GM21619 (cell line): ENCODE data around the gene ARHGAP12.
A peak's percentile ranks its signal among the peaks of the same experiment; 100 is the strongest.
"Not testable (repeated sequence)": the region's sequence is repeated elsewhere in the genome, so short reads cannot be mapped to it uniquely, and the experiment has no call there.

Experiments used
- ATAC-seq: cut with Tn5 transposase; IDR thresholded peaks from one replicate; pipeline ENCODE4 v1.9.1; 2021; ENCODE audit not compliant: unreplicated experiment

The ARHGAP12 gene, protein sequence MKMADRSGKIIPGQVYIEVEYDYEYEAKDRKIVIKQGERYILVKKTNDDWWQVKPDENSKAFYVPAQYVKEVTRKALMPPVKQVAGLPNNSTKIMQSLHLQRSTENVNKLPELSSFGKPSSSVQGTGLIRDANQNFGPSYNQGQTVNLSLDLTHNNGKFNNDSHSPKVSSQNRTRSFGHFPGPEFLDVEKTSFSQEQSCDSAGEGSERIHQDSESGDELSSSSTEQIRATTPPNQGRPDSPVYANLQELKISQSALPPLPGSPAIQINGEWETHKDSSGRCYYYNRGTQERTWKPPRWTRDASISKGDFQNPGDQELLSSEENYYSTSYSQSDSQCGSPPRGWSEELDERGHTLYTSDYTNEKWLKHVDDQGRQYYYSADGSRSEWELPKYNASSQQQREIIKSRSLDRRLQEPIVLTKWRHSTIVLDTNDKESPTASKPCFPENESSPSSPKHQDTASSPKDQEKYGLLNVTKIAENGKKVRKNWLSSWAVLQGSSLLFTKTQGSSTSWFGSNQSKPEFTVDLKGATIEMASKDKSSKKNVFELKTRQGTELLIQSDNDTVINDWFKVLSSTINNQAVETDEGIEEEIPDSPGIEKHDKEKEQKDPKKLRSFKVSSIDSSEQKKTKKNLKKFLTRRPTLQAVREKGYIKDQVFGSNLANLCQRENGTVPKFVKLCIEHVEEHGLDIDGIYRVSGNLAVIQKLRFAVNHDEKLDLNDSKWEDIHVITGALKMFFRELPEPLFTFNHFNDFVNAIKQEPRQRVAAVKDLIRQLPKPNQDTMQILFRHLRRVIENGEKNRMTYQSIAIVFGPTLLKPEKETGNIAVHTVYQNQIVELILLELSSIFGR

DNA sequence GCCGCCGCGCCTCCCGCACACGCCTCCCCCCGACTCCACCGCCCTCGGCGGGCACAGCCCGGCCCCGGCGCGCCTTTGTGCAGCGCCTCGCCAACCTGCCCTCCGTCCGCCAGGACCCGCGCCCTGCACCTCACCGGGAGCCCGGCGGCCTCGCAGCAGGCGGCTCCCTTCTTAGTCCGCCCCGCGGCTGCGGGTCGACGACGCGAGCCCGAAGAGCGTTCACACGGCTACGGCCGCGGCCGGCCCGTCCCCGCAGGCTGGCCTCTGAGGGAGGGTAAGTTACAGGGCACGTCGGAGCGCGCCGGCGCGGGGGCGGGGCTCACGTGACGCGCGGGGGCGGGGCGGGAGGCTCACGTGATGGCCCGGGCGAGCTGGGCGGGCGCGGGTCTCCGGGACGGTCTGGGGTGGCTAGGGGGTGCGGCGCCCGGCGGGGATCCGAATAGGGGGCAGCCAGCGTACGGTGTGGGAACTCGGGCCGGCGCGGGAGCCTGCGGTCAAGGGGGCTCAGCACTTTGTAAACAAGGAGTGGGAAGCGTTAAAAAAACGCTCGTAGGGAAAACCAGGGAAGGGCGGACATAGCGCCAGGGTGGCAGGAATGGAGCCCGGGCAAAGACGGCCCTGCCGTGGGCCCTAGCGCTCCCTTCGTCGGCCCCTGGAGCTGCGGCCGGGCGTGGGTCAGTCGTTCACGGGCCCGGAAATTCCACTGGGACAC, at the start of gene ARHGAP12:
Gene ARHGAP12, minus strand, starts transcription at position 283 of the 712 bp plus-strand sequence. CDS start 19,976 bp downstream, outside the sequence.
- peak; percentile 64 for ATAC-seq

GRCh38 chr10:31978156-31978483, 49.5 kb upstream of the ARHGAP12 start:
- ATAC-seq, result no peak

- ATAC-seq, result no peak
Observed at GRCh38 chr10:31977440-31978155, 49.0 kb upstream of the ARHGAP12 start.

DNA sequence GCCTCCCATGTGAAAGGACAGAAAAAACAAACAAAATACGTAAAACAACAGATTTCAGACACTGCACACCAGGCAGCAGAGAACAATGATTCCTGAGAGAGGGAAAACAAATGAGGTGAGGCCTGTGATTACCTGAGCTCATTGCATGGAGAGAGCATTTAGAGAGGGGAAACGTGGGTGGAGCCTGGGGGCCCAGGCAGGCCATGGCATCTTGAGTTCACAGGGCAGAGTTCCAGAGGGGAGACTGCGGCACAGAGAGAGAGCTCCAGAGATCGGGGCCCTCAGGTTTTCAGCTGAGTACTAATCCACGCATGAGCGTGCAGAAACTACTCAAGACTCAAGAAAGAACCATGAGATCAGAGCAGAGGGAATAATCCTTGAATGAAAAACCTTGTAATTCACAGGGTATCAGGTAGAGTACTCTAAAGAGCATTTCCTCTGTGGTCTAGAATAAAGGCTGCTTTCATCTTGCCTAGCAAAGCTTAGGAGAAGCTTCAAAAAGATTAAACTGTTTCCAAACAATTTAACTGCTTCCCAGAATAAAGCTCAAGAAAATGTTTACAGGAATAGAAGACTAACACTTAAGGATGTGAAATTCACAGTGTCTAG, 46.6 kb upstream of the ARHGAP12 start:
- no peak for ATAC-seq

DNA sequence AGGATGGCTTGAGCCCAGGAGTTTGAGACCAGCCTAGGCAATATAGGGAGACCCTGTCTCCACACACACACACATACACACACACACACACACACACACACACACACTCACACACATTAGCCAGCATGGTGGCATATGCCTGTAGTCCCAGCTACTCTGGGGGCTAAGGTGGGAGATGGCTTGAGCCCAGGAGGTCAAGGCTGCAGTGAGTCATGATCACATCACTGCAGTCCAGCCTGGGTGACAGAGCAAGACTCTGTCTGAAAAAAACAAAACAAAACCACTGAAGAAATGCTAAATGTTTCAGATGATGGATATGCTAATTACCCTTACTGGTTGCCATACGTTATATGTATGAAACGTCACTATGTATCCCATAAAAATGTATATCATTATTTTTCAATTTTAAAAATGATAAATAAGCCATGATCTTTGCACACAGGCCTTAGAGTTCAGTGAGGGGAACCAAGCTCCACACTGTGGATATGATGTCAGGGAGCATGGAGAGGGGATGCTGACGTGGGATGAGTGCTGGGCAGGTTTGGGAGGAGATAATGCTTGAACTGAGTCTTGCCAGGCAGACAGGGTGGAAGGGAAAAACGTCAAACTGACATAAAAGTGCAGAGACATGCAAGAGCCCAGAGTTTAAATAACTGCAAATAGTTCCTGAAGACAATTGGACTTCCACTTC, 45.9 kb upstream of the ARHGAP12 start:
- no peak for ATAC-seq

DNA sequence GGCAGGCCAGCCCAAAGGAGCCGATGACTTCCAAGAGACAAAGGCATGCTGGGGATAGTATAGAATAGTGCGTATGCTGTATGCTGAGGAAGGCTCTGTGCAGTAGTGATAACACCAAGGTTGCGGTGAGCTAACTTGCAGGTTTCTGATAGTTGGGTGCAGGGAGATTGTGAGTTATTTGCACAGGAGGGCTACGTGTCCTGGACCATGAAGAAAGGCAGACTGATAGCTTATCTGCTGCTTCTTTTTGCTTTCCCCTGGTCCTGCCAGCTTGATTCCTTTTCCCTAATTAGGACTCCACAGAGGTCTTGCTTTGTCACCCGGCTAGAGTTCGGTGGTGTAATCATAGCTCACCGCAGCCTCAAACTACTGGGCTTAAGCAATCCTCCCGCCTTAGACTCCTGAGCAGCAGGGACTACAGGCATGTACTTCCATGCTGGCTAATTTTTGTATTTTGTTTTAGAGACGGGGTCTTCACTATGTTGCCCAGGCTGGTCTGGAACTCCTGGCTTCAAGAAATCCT, 43.9 kb upstream of the ARHGAP12 start:
- ATAC-seq, result no peak

DNA sequence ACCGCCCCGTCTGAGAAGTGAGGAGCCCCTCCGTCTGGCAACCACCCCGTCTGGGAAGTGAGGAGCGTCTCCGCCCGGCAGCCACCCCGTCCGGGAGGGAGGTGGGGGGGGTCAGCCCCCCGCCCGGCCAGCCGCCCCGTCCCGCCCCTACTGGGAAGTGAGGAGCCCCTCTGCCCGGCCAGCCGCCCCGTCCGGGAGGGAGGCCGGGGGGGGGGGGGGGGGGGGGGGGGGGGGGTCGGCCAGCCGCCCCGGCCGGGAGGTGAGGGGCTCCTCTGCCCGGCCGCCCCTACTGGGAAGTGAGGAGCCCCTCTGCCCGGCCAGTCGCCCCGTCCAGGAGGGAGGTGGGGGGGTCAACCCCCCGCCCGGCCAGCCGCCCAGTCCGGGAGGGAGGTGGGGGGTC, 41.2 kb upstream of the ARHGAP12 start:
- not testable (repeated sequence) for ATAC-seq

- ATAC-seq, result no peak
Observed at GRCh38 chr10:31963589-31963980, 35.0 kb upstream of the ARHGAP12 start.

DNA sequence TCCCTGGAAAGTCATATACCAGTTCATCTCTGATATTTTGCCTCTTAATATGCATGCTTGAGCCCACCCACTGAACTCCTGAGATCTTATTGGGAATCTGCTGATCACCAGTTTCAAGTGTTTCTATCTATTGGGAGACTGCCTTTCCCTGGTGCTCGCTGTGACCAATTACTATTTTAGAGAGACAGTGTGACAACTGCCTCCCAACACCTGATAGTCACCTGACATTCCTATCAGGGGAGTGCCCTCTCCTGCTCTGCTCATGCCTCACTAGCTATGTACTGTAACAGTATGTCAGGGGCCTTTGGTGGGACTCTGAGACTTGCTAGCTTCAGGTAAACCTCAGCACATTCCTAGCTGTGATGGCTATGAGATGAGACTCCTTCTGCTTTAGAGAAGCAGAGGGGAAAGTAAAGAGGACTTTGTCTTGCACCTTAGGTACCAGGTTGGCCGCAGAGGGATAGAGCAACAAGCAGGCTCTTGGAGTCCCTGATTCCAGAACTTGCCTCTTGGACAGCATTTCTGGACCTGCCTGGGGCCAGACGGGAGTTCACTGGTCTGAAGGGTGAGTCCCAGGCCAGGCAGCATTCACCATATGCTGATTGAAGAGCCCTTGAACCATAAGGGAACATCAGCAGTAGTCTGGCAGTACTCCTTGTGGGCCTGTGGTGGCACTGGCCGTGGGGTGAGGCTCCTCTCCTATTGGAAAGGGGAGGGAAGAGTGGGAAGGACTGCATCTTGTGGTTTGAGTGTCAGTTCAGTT, 34.4 kb upstream of the ARHGAP12 start:
- ATAC-seq, result no peak

DNA sequence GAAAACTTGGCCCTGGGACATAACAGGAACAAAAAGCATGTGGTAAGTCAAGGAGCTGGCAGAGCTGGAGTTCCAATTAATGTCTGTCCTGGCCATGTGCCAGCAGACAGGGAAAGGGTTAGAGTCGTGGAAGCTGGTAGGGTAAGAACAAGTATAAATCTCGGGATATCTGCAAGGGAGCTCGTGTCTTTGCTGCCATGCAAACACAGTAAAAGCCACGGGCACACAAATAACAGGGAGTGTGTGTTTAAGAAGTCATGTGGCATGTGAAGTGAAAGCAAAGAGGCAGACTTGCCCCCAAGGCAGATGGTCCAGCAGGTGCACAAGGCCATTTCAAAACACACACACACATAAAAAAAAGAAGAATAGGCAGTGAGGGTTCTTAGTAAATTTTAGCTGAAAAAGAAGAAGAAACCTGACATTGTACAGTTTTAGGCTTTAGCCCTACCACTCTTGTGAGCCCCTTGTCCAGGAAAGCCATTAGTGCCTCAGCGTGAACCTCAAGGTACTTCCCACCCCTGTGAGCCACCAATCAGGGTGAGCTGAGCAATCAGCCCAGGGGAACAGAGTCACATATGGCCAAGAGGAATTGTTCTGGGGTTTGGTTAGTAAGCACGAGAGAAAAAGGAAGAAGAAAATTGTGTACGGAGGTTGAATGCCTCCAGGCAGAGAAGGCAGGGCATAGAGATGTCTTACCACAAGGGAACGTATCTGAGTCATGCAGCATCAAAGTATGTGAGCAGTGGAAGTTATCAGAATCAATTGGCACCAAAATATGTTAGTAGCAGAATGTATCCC, 32.8 kb upstream of the ARHGAP12 start:
- no peak for ATAC-seq

- ATAC-seq, result no peak
Observed at GRCh38 chr10:31959461-31960173, 31.0 kb upstream of the ARHGAP12 start.

DNA sequence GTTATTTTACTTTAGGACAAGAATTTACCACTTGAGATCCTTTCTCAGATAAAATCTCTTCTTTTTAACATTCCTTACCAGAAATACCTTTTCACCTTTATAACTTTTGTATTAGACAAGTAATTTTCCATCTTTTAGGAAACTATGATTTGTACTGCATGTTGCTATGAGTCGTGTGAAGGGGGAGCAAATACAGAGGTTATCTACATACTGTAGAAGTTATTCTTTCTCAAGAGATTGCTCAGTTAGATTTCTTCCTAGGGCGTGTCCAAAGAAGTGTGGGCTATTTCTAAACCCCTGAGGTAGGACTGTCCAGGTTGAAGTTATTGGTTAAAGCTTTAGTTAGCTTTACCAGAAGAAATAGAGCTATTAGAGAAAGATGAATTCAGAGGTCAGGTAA, 30.2 kb upstream of the ARHGAP12 start:
- no peak for ATAC-seq

GRCh38 chr10:31956200-31956946, 27.7 kb upstream of the ARHGAP12 start:
- no peak for ATAC-seq

DNA sequence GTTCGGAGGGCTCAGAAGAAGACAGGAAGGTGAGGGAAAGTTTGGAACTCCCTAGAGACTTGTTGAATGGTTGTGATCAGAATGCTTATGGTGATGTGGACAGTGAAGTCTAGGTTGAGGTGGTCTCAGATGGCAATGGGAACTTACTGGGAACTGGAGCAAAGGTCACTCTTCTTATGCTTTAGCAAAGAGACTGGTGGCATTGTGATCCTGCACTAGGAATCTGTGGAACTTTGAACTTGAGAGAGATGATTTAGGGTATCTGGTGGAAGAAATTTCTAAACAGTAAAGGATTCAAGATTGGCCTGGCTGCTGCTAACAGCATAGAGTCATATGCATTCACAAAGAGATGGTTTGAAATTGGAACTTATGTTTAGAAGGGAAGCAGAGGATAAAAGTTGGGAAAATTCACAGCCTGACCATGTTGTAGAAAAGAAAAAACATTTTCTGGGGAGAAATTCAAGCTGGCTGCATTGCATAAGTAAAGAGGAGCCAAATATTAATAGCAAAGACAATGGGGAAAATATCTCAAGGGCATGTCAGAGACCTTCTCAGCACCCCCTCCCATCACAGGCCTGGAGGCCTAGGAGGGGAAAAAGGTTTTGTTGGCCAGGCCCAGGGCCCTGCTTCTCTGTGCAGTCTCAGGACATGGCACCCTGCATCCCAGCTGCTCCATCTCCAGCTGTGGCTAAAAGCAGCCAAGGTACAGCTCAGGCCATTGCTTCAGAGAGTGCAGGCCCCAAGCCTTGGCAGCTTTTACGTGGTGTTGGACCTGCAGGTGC, 26.0 kb upstream of the ARHGAP12 start:
- ATAC-seq, result no peak

DNA sequence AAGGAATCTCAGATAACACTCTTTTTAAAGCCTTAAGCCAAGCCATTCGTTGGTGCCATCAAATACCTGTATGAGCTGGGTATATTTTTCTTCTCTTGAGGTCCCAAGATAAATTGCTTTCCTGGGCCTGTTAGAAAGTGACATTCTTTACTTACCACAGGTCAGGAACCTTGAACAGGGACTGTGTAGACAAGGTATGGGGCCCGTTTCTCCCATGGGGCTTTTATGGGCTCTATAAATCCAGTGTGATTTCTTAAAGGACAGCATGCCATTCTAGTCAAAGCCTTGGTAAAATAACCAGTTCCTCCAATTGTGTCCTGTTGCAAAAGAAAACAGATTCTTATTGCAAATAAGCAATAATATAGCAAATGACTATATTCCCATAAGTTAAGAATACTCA, 24.8 kb upstream of the ARHGAP12 start:
- ATAC-seq, result no peak

- no peak for ATAC-seq
Observed at GRCh38 chr10:31953080-31953479, 24.4 kb upstream of the ARHGAP12 start.
